Measurements from ENCODE around the gene POLR2H.

POLR2H gene

GRCh38 chr3:184353546-184353941 lies 8.0 kb upstream of the POLR2H start:
- FAIRE-seq, result no peak

- FAIRE-seq, result no peak
These were observed 7.3 kb upstream of the POLR2H start for GRCh38 chr3:184354121-184354728.

- no peak for FAIRE-seq
These were observed 6.8 kb upstream of the POLR2H start for GRCh38 chr3:184354754-184355153.

- FAIRE-seq, result no peak
These were observed 6.1 kb upstream of the POLR2H start for GRCh38 chr3:184355261-184356040.

- FAIRE-seq, result no peak
These were observed 4.0 kb upstream of the POLR2H start for GRCh38 chr3:184357248-184358123.

GRCh38 chr3:184358124-184358767 lies 3.3 kb upstream of the POLR2H start:
- no peak for FAIRE-seq

GRCh38 chr3:184358921-184359350 lies 2.6 kb upstream of the POLR2H start:
- FAIRE-seq, result no peak

GRCh38 chr3:184359610-184360009 lies 1.9 kb upstream of the POLR2H start:
- FAIRE-seq, result no peak

GRCh38 chr3:184360070-184360928 lies 1.2 kb upstream of the POLR2H start:
- no peak for FAIRE-seq

- no peak for FAIRE-seq
These were observed 480 bp upstream of the POLR2H start for GRCh38 chr3:184360929-184361531.

- no peak for FAIRE-seq
These were observed 590 bp downstream of the POLR2H start for GRCh38 chr3:184361932-184362667.

GRCh38 chr3:184362668-184363546 lies 1.4 kb downstream of the POLR2H start:
- FAIRE-seq, result peak; percentile 98

- no peak for FAIRE-seq
These were observed 5.2 kb downstream of the POLR2H start for GRCh38 chr3:184366619-184367289.

- no peak for FAIRE-seq
These were observed 6.6 kb downstream of the POLR2H start for GRCh38 chr3:184368116-184368515.

- FAIRE-seq, result no peak
These were observed 7.2 kb downstream of the POLR2H start for GRCh38 chr3:184368586-184369183.

GRCh38 chr3:184371570-184372018 lies 10.1 kb downstream of the POLR2H start:
- peak; percentile 78 for FAIRE-seq

- no peak for FAIRE-seq
These were observed 10.8 kb downstream of the POLR2H start for GRCh38 chr3:184372296-184372821.

GRCh38 chr3:184372911-184373310 lies 11.4 kb downstream of the POLR2H start:
- no peak for FAIRE-seq

All from G401.6 (cell line).